ENCODE results near the gene SF3B3. TPM values are rescaled to one million over a fixed set of nuclear protein-coding genes. Genes with fewer than 3 reads are reported as not detected.

Gene SF3B3
- total and polyA plus RNA-seq, 4 donors: 73.7 to 242 (median 101) TPM

GRCh38 chr16:70480127-70481105, 43.2 kb upstream of the SF3B3 start:
- ATAC-seq (ENCODE audit: insufficient read depth, low FRiP score) (no peak), DNase-seq (no peak)
- Histone ChIP-seq H3K27me3 (ENCODE audit: control insufficient read depth in 3 of 3, insufficient read depth in 3 of 3, low read length in 2 of 3) (no peaks in the 10 kb centered on the region), H3K9me3 (ENCODE audit: control insufficient read depth in 4 of 4, insufficient read depth in 3 of 4, low read length in 3 of 4) (no peaks in the 10 kb centered on the region), H3K27ac (ENCODE audit: low read depth in 1 of 2, low read length in 1 of 2) (peak overlapping the region in 1 of 2 donors; percentile 40), H3K4me3 (no peak overlapping the region), H3K9ac (ENCODE audit: insufficient read depth in 1 of 2, low read length in 2 of 2) (no peak overlapping the region), H3K36me3 (ENCODE audit: control insufficient read depth in 4 of 4, insufficient read depth in 4 of 4, low read length in 4 of 4) (peaks cover 0 to 59% (median 20%) of the 10 kb centered on the region in 4 donors), H3K4me1 (ENCODE audit: control insufficient read depth in 5 of 5, insufficient read depth in 5 of 5, low read length in 5 of 5) (peaks cover 0 to 6% (median 0%) of the 10 kb centered on the region in 5 donors)
- 94 to 96% methylated on average over 17 of the region's 17 CpGs for WGBS, 2 donors
- no peak for TF ChIP-seq CTCF (IDR thresholded peaks at IDR 0.05; ENCODE audit: control extremely low read depth, extremely low read depth)

GRCh38 chr16:70481929-70482536, 41.6 kb upstream of the SF3B3 start:
- Histone ChIP-seq H3K9me3 (ENCODE audit: control insufficient read depth in 4 of 4, insufficient read depth in 3 of 4, low read length in 3 of 4) (no peaks in the 10 kb centered on the region), H3K4me1 (ENCODE audit: control insufficient read depth in 5 of 5, insufficient read depth in 5 of 5, low read length in 5 of 5) (peaks cover 0 to 6% (median 0%) of the 10 kb centered on the region in 5 donors), H3K27ac (ENCODE audit: low read depth in 1 of 2, low read length in 1 of 2) (no peak overlapping the region), H3K9ac (ENCODE audit: insufficient read depth in 1 of 2, low read length in 2 of 2) (no peak overlapping the region), H3K27me3 (ENCODE audit: control insufficient read depth in 3 of 3, insufficient read depth in 3 of 3, low read length in 2 of 3) (no peaks in the 10 kb centered on the region), H3K4me3 (no peak overlapping the region), H3K36me3 (ENCODE audit: control insufficient read depth in 4 of 4, insufficient read depth in 4 of 4, low read length in 4 of 4) (peaks cover 4 to 60% (median 26%) of the 10 kb centered on the region in 4 donors)
- 93 to 94% methylated on average over 7 of the region's 7 CpGs for WGBS, 2 donors
- TF ChIP-seq CTCF (IDR thresholded peaks at IDR 0.05; ENCODE audit: control extremely low read depth, extremely low read depth): no peak
- DNase-seq (no peak), ATAC-seq (ENCODE audit: insufficient read depth, low FRiP score) (no peak)

DNA sequence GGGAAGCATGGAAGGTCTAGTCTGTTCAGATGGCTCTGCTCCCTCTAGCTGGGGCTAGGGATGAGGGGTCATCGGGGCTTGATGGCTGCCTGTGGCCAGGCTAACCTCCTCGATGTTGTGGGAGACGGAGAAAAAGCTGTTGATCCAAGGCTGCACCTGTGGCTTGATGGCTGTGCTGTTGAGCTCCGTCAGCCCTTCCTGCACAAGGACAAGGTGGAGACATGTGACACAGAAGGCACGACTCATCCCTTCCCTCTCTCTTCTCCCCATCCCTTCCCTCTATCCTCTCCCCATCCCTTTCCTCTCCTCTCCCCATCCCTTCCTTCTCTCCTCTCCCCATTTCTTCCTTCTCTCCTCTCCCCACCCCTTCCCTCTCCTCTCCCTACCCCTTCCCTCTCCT, 41.0 kb upstream of the SF3B3 start:
- Histone ChIP-seq H3K4me1 (ENCODE audit: control insufficient read depth in 5 of 5, insufficient read depth in 5 of 5, low read length in 5 of 5) (peaks cover 0 to 6% (median 0%) of the 10 kb centered on the region in 5 donors), H3K4me3 (no peak overlapping the region), H3K9ac (ENCODE audit: insufficient read depth in 1 of 2, low read length in 2 of 2) (no peak overlapping the region), H3K36me3 (ENCODE audit: control insufficient read depth in 4 of 4, insufficient read depth in 4 of 4, low read length in 4 of 4) (peaks cover 4 to 60% (median 26%) of the 10 kb centered on the region in 4 donors), H3K27me3 (ENCODE audit: control insufficient read depth in 3 of 3, insufficient read depth in 3 of 3, low read length in 2 of 3) (no peaks in the 10 kb centered on the region), H3K9me3 (ENCODE audit: control insufficient read depth in 4 of 4, insufficient read depth in 3 of 4, low read length in 3 of 4) (no peaks in the 10 kb centered on the region), H3K27ac (ENCODE audit: low read depth in 1 of 2, low read length in 1 of 2) (no peak overlapping the region)
- no peak for TF ChIP-seq CTCF (IDR thresholded peaks at IDR 0.05; ENCODE audit: control extremely low read depth, extremely low read depth)
- ATAC-seq (ENCODE audit: insufficient read depth, low FRiP score) (no peak), DNase-seq (no peak)
- WGBS, 2 donors: 89 to 93% methylated on average over 4 to 5 of the region's 5 CpGs
